ENCODE results near the gene L3MBTL4.
"Not testable (repeated sequence)": the region's sequence is repeated elsewhere in the genome, so short reads cannot be mapped to it uniquely, and the experiment has no call there.

L3MBTL4 gene

DNA sequence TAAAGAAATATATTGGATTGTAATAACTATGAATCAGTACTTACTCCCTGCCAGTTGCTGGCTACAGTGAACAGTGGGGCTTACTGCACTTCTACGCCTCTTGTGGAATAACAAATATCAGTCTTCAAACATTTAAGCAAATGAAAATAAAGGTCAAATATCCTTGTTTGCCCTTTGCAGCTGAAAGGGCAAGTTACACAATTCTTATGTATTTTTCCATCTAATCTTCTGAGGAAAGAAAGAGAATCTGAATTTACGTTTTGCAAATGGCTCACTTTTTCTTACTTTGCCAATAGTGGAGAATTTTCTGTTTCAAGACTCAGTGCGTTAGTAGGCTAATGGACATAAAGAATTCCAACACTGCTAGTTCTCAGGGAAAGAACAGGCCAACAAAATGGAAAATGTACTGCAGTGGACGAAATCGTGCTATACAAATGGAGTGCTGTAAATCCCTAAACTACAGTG is 362.2 kb downstream of the L3MBTL4 start (continued):
- TF ChIP-seq, protein P1, sequence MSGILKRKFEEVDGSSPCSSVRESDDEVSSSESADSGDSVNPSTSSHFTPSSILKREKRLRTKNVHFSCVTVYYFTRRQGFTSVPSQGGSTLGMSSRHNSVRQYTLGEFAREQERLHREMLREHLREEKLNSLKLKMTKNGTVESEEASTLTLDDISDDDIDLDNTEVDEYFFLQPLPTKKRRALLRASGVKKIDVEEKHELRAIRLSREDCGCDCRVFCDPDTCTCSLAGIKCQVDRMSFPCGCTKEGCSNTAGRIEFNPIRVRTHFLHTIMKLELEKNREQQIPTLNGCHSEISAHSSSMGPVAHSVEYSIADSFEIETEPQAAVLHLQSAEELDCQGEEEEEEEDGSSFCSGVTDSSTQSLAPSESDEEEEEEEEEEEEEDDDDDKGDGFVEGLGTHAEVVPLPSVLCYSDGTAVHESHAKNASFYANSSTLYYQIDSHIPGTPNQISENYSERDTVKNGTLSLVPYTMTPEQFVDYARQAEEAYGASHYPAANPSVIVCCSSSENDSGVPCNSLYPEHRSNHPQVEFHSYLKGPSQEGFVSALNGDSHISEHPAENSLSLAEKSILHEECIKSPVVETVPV (CRISPR knock-in tag; IDR thresholded peaks at IDR 0.05) = no peak
- no peak for TF ChIP-seq ZFP3 (CRISPR knock-in tag; IDR thresholded peaks at IDR 0.05)

DNA sequence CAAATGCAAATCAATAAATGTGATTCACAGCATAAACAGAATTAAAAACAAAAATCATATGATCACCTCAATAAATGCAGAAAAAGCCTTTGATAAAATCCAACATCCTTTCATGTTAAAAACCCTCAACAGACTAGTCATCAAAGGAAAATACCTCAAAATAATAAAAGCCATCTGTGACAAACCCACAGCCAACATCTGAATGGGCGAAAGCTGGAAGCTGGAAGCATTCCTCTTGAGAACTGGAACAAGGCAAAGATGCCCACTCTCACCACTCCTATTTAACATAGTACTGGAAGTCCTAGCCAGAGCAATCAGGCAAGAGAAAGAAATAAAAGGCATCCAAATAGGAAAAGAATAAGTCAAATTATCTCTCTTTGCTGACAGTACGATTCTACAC is 367.1 kb downstream of the L3MBTL4 start:
- ATAC-seq = not testable (repeated sequence)

DNA sequence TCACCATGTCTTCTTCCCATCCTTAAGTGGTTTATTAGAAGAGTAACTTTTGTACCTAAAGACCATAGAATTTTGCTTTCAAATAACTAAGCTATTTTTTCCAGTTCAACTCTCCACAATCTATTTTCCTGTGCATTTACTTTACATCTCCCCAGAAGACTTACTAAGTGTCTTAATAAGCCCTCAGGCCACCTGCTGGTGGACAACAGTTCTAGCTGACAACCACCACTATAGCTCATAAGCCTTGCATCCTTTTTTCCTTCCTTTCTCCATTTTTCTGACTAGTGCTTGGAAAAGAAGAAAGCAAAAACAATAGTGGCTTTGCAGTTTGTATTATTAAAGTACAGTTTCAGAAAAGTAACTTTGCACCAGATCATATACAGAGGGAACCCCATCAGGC is 369.9 kb downstream of the L3MBTL4 start:
- ATAC-seq = no peak
- TF ChIP-seq ESRRG (CRISPR knock-in tag; IDR thresholded peaks at IDR 0.05) (no peak), SNAI2 (CRISPR knock-in tag; IDR thresholded peaks at IDR 0.05) (no peak), RARB (CRISPR knock-in tag; IDR thresholded peaks at IDR 0.05) (no peak), ARNTL (CRISPR knock-in tag; IDR thresholded peaks at IDR 0.05; ENCODE audit: borderline replicate concordance, low read depth) (no peak), OSR1 (CRISPR knock-in tag; IDR thresholded peaks at IDR 0.05) (no peak), CSDC2 (CRISPR knock-in tag; IDR thresholded peaks at IDR 0.05) (no peak), PPARA (CRISPR knock-in tag; IDR thresholded peaks at IDR 0.05; ENCODE audit: borderline replicate concordance) (no peak), ZC3H10 (CRISPR knock-in tag; IDR thresholded peaks at IDR 0.05) (no peak), ZNF8 (CRISPR knock-in tag; IDR thresholded peaks at IDR 0.05) (no peak), ZNF70 (CRISPR knock-in tag; IDR thresholded peaks at IDR 0.05) (no peak)
- TF ChIP-seq, protein P2, sequence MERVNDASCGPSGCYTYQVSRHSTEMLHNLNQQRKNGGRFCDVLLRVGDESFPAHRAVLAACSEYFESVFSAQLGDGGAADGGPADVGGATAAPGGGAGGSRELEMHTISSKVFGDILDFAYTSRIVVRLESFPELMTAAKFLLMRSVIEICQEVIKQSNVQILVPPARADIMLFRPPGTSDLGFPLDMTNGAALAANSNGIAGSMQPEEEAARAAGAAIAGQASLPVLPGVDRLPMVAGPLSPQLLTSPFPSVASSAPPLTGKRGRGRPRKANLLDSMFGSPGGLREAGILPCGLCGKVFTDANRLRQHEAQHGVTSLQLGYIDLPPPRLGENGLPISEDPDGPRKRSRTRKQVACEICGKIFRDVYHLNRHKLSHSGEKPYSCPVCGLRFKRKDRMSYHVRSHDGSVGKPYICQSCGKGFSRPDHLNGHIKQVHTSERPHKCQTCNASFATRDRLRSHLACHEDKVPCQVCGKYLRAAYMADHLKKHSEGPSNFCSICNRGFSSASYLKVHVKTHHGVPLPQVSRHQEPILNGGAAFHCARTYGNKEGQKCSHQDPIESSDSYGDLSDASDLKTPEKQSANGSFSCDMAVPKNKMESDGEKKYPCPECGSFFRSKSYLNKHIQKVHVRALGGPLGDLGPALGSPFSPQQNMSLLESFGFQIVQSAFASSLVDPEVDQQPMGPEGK (CRISPR knock-in tag; IDR thresholded peaks at IDR 0.05; ENCODE audit: borderline replicate concordance) = no peak
- TF ChIP-seq, protein P1 (CRISPR knock-in tag; IDR thresholded peaks at IDR 0.05) = no peak

DNA sequence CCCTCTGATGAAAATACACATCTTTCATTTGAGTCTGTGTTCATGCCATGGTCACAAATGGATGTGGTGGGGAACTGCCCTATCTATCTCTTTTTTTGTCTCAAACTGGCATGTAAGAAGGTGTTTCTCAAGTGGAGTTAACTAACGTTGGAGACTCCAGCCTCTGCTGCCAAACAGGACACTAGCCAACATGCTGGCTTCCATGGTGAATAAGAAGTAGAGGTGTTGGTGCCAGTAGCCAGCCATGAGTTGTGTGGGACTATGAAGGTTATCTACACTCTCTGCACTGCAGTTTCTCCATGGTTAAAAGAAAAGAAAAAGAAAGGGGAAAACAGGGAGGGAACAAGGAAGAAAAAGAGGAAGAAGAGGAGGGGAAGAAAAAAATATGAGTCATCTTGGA is 370.4 kb downstream of the L3MBTL4 start:
- no peak for ATAC-seq
- TF ChIP-seq TCF4 (CRISPR knock-in tag; IDR thresholded peaks at IDR 0.05; ENCODE audit: borderline replicate concordance) (no peak), CSDC2 (CRISPR knock-in tag; IDR thresholded peaks at IDR 0.05) (no peak), ESRRG (CRISPR knock-in tag; IDR thresholded peaks at IDR 0.05) (no peak), RARB (CRISPR knock-in tag; IDR thresholded peaks at IDR 0.05) (no peak), OSR1 (CRISPR knock-in tag; IDR thresholded peaks at IDR 0.05) (no peak)
- TF ChIP-seq, protein P2 (CRISPR knock-in tag; IDR thresholded peaks at IDR 0.05; ENCODE audit: borderline replicate concordance) = no peak

DNA sequence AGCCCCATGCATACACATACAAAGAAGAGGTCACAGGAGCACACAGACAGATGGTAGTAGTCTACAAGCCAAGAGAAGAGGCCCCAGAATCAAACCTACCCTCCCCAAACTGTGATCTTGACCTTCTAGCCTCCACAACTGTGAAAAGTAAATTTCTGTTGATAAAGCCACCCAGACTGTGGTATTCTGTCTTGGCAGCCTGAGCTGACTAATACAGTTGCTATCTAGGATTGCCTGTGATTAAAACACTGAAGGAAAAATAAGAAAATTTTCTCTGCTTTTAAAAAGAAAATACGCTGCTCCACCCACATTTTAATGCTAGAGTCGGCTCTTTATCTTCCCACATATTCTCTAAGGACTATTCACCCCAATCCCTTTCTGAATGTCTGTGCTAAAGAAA is 375.7 kb downstream of the L3MBTL4 start:
- TF ChIP-seq ZNF565 (CRISPR knock-in tag; conservative IDR thresholded peaks at IDR 0.05; ENCODE audit: low read depth) = no peak
- TF ChIP-seq TOX (CRISPR knock-in tag; IDR thresholded peaks at IDR 0.05; ENCODE audit: borderline replicate concordance) = no peak
- TF ChIP-seq, protein P1 (CRISPR knock-in tag; IDR thresholded peaks at IDR 0.05) = no peak
- TF ChIP-seq ZFP30 (CRISPR knock-in tag; IDR thresholded peaks at IDR 0.05) = no peak
- TF ChIP-seq ZNF8 (CRISPR knock-in tag; IDR thresholded peaks at IDR 0.05) = no peak
- TF ChIP-seq OSR1 (CRISPR knock-in tag; IDR thresholded peaks at IDR 0.05) = no peak
- no peak for ATAC-seq
